NCI-H2227 (cell line): ENCODE results near the gene DKK2.

Source experiments
- DNase-seq: peaks from one replicate; lab custom pipeline; 2025; ENCODE audit not compliant: unreplicated experiment; lab: John Stamatoyannopoulos, UW

The DKK2 gene, protein sequence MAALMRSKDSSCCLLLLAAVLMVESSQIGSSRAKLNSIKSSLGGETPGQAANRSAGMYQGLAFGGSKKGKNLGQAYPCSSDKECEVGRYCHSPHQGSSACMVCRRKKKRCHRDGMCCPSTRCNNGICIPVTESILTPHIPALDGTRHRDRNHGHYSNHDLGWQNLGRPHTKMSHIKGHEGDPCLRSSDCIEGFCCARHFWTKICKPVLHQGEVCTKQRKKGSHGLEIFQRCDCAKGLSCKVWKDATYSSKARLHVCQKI

DNA sequence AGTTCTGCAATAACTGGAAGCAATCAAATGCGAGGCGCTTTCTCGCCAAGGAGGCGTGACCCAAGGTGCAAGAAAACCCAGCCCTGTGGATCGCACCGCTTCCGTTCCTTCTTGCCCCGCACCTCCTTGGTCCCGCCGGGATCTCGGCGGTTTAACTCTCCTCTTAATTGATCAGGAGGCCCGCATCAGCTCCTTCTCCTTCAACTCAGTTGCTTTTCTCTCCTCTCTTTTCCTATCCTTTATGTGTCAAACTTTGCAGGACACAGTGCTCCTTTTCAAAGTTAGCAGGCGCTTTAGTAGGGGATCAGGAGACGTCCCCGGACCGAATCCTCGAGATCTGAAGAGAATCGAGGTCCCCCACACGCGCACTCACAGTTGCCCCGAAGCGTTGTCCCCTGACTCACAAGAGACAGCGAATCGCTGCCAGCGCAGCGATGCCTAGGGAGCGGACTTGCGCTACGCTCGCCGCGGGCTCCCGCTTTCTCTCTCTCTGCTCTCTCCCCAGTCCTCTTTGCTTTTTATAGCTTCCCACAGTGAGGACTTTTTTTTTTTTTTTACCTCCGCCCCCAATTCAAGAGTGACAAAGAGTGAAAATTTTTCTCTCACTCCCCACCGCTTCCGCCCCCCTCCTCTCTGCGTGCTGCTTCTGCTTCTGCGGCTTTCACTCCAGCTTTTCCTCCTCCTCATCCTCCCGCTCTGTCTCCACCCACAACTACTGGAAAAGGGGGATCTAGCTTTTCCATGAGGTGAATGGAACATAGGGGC, at the start of gene DKK2:
Gene DKK2, minus strand, starts transcription at position 495 of the 765 bp plus-strand sequence. CDS start 722 bp downstream, outside the sequence.
- DNase-seq: no peak

DNA sequence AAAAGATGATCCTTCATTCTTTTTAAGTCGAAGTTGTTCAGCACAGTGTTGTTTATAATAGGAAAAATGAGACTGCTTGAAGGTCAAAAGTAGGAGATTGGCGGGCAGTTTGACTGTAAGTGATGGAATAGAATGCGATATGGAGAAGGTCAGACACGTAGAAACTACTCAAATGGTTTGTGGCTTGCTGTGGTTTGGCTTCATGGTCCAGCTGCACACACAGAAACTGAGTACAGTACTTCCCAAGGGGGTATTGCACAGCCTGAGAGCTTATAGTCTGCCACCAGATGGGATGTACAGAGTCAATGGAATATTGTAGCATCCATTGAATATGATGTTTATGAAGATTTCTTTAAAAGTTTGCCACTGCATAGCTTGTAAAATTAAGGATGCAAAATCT, 41.1 kb upstream of the DKK2 start:
- DNase-seq: no peak

DNA sequence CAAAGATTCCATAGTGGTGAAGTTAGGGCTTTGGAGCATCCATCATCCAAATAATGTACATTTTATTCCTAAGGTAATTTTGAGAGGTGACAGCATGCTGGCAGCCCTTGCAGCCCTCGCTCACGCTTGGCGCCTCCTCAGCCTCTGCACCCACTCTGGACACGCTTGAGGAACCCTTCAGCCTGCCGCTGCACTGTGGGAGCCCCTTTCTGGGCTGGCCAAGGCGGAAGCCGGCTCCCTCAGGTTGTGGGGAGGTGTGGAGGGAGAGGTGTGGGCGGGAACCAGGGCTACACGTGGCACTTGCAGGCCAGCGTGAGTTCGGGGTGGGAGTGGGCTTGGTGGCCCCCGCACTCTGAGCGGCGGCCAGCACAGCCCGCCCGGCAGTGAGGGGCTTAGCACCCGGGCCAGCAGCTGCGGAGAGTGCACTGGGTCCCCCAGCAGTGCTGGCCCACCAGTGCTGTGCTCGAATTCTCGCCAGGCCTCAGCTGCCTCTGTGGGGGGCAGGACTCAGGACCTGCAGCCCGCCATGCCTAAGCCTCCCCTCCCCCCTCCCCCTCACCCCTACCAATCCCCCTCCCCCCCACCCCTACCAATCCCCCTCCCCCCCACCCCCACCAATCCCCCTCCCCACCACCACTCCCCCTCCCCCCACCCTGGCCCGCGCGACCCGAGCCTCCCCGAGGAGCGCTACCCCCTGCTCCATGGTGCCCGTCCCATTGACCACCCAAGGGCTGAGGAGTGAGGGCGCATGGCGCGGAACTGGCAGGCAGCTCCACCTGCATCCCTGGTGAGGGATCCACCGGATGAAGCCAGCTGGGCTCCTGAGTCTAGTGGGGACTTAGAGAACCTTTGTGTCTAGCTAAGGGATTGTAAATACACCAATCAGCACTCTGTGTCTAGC, 37.0 kb upstream of the DKK2 start:
- no peak for DNase-seq

DNA sequence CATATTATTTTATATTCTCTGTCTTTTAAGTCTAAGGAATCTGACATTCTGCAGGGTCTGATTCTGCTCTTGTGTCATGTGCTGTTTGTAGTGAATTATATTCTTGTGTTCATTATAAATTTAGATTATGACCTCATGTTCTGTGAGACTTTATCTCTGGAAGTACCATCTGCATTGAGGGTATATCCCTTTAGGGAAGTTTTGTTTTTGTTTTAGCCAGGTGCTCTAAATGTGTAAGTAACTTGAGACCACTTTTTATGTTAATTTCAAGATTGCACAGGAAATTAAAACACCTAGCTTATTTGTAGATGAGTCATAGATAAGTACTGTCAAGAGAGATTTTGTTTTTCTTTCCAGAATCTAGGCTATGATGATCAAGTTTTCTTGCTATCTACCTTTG, 35.0 kb upstream of the DKK2 start:
- no peak for DNase-seq

DNA sequence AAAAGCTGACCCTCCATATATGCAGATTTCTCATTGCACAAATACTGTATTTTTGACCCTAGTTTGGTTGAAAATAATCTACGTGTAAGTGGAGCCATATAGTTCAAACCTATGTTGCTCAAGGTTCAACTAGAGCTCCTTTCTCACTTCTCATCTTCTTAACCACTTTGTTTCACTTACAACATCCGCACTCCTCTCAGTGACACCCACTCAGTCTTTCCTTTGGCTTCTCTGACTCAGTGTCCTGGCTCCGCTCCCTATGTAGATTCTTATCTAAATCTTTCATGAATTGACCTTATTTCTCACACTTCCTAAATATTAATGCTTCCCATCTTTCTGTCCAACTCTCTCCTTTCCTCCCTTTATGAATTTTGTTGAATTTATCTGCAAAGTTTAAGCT, 32.9 kb upstream of the DKK2 start:
- DNase-seq: no peak

DNA sequence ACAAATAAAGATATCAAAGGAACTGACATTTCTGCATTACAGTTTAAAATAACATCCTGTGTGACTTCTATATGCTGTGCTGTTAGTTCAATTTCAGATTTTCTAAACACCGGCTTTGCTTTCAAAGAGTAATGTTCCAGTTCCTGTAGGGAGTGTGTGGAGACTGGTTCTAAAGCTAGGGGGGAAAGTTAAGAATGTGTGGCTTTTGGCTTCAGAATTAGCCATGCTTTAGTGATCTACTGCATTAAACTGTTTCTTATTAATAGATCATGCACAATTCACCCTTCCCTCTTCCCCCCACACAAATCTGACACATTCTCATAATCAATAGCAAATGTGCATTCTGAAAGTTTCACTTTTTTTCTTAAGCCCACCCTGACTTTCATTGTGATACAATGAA, 32.0 kb upstream of the DKK2 start:
- no peak for DNase-seq

DNA sequence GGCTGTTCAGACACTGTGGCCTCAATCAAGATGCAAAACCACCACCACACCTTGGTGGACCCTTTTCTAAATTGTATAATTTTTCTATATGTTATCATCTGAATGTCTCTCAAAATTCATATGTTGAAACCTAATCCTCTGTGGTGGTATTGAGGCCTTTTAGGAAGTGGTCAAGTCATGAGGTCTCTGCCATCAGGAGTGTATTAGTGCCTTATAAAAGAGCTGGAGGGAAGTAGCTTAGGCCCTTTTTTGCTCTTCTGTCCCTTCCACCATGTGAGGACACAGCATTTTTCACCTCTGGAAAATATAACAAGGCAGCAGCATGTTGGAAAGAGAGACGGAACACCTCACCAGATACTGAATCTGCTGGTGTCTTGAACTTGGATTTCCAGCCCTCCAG, 30.5 kb upstream of the DKK2 start:
- DNase-seq: no peak

DNA sequence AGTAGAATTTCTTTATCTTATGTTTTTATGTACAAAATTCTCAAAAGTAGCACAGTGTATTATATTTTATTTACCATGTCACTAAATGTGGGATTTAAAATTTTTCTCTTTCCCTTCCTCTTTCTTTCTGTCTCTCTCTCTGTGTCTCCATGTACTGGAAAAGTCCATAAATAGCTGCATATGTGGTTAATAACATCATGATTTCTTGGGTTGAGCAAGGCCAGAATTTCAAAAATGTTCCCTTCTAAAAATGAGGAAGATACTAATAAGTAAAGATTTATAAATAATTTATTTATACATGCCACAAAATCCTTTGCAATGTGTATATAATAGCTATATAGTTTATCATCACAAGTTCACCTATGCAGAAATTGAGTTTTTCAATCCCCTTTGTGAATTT, 29.1 kb upstream of the DKK2 start:
- DNase-seq: no peak

DNA sequence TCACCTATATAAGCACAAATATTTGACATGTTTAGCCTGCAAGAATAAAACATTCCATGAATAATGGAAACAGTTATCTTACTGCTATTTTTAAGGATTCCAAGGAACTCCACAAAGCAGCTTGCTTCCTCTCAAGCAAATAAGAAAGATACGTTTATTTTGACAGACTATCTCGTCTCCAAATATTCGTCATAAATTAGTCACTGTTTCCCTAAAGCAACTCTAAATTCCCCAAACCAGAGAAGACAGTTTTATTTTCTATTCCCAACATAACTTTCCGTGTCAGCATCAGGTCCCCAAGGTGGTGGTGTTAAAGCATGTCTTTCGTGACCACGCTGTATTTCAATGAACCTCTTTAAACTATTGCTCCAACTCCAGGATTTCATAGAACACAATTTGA, 24.3 kb upstream of the DKK2 start:
- no peak for DNase-seq

DNA sequence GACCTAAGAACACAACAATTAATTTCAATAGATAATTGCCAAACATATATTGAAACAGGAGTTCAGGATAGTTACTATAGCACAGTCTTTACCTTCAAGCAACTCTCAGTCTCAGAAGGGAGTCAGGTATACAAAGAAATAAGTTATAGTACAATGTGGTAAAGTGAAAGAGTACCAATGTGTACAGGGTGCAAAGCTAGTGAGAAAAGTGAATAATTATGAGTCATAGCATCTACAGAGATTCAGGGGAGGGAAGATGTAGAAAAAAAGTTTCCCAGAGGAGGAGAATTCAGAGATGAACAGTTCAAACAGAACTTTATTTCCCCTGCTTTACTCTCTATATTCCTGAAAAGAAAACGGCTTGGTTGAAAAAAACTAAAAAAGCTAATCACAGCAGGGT, 22.7 kb upstream of the DKK2 start:
- no peak for DNase-seq

DNA sequence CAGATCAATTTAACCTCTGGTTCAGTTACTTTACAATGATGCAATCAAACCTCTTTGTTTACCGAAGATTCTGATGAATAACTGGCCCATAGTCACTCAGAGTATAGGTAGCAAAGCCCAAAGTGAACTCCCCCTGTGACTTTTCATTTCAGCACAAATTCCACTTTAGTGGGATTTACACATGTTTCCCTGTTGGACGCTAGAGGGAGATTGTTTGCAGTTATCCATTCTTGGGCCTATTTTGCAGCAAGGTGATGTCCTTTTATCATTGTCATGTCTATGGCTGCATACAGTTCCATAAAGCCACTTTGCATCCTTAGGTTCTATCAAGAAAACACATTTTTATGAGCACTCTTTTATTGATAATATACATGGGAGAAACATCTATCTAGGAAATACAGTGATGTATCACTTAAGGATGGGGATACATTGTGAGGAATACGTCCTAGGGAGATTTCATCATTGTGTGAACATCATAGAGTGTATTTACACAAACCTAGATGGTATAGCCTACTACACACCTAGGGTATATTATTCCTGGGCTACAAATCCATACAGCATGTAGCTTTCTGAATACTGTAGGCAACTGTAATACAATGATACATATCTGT, 14.5 kb upstream of the DKK2 start:
- DNase-seq: no peak

DNA sequence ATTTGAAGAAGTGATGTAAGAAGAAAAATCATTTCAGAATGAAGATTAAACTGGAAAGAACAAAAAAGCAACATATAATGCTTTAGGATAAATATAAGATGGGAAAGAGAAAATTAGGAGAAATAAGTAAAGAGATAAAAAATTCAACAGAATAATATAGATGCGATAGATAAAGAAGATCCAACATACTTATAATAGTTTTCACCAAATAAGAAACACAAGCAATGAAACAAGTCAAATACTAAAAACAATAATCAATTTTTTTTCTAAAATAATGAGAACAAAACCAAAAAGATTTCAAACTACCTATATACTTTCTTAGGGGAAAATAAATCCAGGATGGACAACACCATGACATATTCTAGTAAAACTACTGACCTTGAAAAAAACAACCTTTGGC, 10.1 kb upstream of the DKK2 start:
- no peak for DNase-seq

DNA sequence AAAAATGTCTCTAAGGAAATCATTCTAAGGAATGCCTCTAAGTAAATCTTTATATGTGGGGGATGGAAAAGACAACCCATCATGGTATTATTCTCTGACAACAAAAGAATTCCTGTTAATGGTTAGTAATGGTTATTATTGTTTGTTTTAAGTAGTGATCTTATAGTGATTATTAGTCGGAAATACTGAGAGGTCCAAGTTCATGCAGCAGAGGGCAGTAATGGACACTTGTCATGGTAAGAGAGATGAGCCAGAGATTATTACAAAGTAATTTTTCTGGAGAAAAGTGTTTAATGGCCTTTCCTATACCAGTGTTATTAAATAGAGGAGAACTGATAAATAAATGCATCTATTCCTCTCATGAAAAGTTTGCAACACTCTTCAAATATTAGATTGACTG, 8.1 kb upstream of the DKK2 start:
- DNase-seq: no peak

DNA sequence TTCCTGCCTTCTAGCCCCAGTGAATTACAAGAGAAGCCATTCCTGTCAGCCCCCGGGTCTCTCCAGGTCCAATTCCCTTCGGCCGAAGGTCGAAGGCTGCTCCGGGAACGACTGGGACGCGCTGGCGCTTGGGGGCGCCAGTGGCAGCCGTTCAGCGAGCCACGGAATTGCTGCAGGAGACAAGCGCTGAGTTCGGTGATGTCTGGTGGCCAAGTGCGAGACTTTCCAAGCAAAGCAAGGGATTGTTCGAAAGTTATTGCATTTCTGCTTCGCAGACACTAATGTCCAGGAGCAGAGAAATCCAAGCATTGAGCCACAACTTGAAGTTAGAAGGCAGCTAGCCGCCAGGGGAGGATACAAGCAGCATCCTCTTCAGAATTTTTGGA, 1.1 kb upstream of the DKK2 start:
- no peak for DNase-seq

DNA sequence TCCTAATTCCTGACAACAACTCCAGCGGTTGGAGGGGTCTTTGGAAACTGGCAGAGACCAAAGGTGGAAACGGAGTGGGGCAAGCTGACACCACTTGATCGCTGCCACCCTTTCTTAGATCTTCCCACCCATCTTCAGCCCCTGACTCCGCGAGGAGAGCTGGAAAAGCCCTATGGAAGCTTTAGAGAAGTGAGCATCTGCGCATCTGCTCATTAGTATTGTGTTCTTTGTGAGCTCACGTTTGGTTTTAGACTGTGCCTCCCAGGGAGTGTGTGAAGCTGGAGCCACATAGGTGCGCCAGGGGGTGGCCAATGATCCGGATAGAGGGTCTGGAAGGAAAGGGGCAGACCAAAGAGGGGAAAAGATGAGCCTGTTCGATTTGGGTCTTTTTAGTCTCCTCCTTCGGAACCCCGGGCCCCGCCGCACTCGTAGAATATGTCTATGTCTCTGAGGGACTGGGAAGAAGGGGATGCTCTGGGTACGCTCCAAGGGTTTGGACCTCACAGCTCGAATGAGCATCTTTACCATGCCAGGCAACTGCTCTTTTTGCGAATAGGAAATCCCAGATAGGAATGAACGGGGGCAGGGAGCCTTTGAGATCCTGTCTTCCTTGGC, 578 bp upstream of the DKK2 start:
- DNase-seq: no peak

DNA sequence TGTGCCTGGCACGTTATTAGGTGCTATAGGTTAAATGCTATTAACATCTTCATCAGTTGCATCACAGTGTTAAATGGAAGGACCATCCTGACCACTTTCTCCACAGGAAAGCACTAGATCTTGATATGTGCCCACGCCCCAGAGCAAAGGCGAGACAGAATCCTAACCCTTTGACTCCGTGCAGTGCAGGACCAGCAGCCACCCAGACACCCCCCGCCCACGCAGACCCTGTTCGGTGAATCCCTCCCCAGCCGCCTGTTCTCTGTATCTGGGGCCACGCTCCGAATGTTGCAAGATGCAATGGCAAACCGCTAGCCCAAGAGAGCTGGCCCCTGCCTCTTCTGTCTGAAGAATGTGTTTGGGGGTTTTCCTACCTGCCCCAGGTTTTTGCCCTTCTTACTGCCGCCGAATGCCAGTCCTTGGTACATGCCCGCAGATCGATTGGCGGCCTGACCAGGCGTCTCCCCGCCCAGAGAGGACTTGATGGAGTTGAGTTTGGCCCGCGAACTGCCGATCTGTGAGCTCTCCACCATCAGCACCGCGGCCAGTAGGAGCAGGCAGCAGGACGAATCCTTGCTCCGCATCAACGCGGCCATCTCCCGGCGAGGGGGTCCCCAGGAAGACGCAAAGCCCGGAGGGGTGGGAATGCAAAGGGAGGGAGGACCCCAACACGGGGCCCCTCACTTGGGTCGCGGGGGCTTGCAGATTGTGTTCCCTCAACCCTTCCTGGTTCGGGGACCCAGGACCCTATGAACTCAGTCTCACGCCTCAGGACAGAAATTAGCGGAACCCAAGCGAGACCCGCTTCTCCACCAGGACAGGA, 906 bp downstream of the DKK2 start:
- no peak for DNase-seq

DNA sequence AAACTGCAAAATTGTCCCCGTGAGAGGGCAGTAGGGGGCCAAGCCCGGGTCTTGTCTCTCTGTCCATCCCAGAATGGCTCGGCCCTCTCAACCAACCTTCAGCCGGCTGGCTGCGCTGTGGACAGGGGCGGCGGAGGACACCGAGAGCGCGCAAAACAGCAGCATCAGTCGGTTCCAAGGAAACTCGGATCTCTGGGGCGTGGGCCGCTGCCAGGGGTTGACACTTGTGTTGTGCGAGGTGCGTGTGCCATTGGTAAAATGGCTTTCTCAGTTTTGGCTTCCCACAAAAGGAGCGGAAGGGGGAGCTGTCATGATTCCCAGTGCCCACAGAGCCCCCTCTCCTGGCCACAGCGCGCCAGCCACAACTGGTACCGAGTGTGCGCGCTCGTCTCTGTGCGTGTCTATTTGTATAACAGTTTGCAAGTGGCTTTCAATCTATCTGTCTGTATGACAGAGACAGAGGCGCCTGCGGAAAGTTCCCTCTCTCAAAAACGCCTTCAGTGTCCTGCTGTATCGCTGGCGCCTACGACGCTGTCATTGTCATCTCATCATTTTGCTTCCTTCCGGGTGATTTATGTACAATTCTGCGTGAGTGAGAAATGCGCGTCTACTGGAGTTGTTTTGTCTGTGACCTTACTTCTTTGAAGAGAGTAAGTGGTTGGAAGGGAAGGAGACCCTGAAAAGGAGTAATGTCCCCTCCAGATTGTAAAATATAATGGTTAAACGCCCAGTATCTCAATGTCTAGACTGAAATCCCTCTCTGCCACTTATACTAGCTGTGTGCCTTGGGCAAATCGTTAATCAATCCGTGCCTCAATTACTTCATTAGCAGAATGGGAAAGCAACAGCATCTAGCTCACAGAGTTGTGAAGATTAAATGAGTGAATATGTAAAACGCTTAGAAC, 1.8 kb downstream of the DKK2 start:
- DNase-seq: peak; percentile 3

DNA sequence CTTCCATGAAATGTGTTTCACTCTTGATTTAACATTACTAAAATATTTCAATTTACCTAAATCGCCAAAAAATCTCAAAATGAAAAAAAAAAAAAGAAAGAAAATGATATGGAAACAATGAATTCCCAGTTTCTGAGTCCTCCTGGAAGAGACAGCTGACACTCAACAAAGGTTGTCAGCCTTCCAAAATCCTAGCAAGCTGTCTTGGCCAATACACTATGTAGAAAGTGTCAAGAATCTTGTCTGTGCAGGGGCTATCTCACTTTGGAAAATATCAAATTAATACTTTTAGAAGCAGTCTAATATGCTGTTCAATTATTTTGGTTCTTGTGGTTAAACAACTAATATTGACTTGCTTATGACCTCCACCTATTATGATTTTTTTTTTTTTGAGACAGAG, 8.7 kb downstream of the DKK2 start:
- no peak for DNase-seq

DNA sequence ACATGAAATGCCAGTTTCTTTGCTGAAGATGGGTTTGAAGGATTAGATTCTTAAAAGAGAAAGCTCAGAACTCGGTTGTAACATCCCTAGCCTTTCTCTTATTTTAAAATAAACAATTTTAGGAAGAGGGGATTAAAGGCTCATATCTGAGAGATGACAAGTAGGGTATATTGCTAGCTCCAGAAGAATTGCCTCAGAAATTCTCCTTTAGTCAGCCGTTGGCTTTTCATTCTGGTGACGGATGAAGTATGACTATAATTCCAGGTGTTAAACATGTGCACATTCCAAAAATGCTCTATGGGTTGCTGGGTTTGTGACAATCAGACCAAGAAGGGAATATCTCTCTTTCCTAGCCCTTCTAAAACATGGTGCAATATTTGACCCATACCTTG, 17.8 kb downstream of the DKK2 start:
- DNase-seq: no peak
